Esophagus squamous epithelium (tissue), 4 donors: ENCODE data around the gene ISG20.

Experiments used
- CTCF ChIP-seq, 6 experiments: fragments of 450-650 bp in 4 of 6; fragments of 200-600 bp in 2 of 6; sonication (generic) in 2 of 6; IDR thresholded peaks; one replicate each; pipeline ENCODE4 v1.5.1; 2016 to 2019; ENCODE audit warnings: antibody characterized with exemption in 6 of 6, mild to moderate bottlenecking in 4 of 6, moderate library complexity in 4 of 6
- POLR2A ChIP-seq, 4 donors: fragments of 450-650 bp; IDR thresholded peaks; one replicate each; pipeline ENCODE4 v1.6.1; 2017; ENCODE audit warnings: antibody characterized with exemption in 4 of 4, mild to moderate bottlenecking in 4 of 4, moderate library complexity in 3 of 4

- TF ChIP-seq CTCF (IDR thresholded peaks at IDR 0.05) (no peak), POLR2A (IDR thresholded peaks at IDR 0.05) (no peak)
Observed at GRCh38 chr15:88604381-88605188, 34.2 kb upstream of the ISG20 start.
